Measurements from ENCODE around the gene TOMM20L. TPM values are rescaled to one million over a fixed set of nuclear protein-coding genes. Genes with fewer than 3 reads are reported as not detected.
"Not testable (repeated sequence)": the region's sequence is repeated elsewhere in the genome, so short reads cannot be mapped to it uniquely, and the experiment has no call there.

TOMM20L gene
- total RNA-seq, 1 donor = not detected

DNA sequence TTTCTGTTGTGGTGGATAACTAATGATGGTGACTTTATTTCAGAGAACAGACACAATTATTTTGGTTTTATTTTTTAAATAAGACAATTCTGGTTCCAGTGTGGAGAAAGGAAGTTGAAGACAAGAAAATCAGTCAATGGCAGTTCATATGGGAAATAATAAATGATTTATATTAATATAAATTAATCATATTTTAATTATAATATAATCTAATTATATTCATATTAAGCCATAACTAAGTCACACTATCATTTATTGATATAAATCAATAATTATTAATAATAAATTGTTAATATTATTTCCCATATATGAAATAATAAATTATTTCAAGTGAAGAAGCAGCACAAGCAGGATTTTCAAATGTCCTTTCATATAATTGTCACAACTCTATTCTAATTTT lies 2.8 kb downstream of the TOMM20L start:
- H3K4me3 ChIP-seq (ENCODE audit: low read depth, low read length) = no peak overlapping the region
- TF ChIP-seq, protein P1, sequence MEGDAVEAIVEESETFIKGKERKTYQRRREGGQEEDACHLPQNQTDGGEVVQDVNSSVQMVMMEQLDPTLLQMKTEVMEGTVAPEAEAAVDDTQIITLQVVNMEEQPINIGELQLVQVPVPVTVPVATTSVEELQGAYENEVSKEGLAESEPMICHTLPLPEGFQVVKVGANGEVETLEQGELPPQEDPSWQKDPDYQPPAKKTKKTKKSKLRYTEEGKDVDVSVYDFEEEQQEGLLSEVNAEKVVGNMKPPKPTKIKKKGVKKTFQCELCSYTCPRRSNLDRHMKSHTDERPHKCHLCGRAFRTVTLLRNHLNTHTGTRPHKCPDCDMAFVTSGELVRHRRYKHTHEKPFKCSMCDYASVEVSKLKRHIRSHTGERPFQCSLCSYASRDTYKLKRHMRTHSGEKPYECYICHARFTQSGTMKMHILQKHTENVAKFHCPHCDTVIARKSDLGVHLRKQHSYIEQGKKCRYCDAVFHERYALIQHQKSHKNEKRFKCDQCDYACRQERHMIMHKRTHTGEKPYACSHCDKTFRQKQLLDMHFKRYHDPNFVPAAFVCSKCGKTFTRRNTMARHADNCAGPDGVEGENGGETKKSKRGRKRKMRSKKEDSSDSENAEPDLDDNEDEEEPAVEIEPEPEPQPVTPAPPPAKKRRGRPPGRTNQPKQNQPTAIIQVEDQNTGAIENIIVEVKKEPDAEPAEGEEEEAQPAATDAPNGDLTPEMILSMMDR (IDR thresholded peaks at IDR 0.05; ENCODE audit: insufficient read depth, low read length) = no peak
- no peak for DNase-seq (ENCODE audit: low read depth)

DNA sequence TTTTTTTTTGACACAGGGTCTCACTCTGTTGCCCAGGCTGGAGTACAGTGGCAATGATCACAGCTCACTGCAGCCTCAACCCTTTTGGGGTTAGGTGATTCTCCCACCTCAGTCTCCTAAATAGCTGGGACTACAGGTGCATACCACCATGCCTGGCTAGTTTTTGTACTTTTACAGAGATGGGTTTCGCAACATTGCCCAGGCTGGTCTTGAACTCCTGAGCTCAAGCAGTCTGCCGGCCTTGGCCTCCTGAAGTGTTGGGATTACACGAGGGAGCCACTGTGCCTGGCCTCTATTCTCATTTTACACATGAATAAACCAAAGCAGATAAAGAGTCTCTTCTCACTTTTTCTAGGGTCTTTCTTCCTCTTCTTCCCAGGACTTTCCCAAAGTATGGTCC lies 3.2 kb downstream of the TOMM20L start:
- no peak overlapping the region for H3K4me3 ChIP-seq (ENCODE audit: low read depth, low read length)
- no peak for DNase-seq (ENCODE audit: low read depth)
- TF ChIP-seq, protein P1 (IDR thresholded peaks at IDR 0.05; ENCODE audit: insufficient read depth, low read length) = no peak

DNA sequence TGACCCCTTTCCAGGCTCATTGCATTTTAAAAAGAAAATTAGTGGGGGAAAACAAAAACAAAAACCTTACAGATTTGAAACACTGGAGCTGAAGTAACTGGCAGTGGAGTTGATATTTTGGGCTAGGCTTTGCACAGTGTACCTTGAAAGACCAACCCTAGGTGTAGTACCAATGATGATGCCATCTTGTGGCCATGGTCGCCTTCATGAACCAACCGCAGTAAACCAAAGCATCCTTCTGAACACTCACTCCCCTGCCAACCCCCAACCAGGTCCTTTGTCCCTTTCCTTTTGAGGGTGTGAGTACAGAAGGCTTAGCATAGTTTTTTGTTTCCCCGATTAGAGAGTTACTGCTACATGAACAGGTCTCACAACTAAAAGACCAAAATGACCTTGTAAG lies 5.9 kb downstream of the TOMM20L start:
- TF ChIP-seq, protein P1 (IDR thresholded peaks at IDR 0.05; ENCODE audit: insufficient read depth, low read length) = no peak
- DNase-seq (ENCODE audit: low read depth) = no peak
- H3K4me3 ChIP-seq (ENCODE audit: low read depth, low read length) = no peak overlapping the region

GRCh38 chr14:58408681-58409215 lies 13.0 kb downstream of the TOMM20L start:
- no peak overlapping the region for H3K4me3 ChIP-seq (ENCODE audit: low read depth, low read length)
- TF ChIP-seq, protein P1 (IDR thresholded peaks at IDR 0.05; ENCODE audit: insufficient read depth, low read length) = no peak
- no peak for DNase-seq (ENCODE audit: low read depth)

- peak; percentile 30 for DNase-seq (ENCODE audit: low read depth)
- TF ChIP-seq, protein P1 (IDR thresholded peaks at IDR 0.05; ENCODE audit: insufficient read depth, low read length) = peak; percentile 4
- no peak overlapping the region for H3K4me3 ChIP-seq (ENCODE audit: low read depth, low read length)
Measured at GRCh38 chr14:58414845-58415244, 19.1 kb downstream of the TOMM20L start.

DNA sequence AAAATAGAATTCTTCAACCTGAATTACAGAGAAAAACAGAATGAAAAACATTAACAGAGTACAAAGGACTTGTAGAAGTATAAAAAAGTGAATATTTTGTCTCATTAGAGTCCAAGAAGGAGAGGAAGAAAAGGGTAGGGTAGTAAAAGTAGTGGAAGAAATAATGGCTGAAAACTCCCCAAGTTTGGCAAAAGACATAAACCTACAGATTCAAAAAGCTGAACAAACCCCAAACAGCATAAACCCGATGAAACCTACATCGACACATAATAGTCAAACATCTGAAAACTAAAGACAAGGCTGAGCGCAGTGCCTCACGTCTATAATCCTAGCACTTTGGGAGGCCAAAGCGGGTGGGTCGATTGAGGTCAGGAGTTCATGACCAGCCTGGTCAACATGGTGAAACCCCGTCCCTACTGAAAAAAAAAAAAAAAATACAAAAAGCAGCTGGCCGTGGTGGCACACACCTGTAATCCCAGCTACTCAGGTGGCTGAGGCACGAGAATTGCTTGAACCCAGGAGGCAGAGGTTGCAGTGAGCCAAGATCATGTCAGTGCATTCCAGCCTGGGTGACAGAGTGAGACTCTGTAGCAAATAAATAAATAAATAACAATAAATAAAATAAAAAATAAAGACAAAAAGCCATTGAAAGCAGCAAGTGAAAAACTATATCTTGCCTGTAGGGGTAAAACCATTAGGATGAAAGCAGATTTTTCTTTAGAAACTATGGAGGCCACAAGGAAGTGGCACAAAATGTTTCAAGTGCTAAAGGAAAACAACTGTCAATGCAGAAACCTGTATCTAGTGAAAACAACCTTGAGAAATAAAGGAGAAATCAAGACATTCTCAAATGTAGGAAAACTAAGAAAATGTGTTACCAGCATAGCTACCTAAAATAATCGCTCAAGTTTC lies 20.2 kb downstream of the TOMM20L start:
- H3K4me3 ChIP-seq (ENCODE audit: low read depth, low read length) = no peak overlapping the region
- TF ChIP-seq, protein P1 (IDR thresholded peaks at IDR 0.05; ENCODE audit: insufficient read depth, low read length) = no peak
- no peak for DNase-seq (ENCODE audit: low read depth)

DNA sequence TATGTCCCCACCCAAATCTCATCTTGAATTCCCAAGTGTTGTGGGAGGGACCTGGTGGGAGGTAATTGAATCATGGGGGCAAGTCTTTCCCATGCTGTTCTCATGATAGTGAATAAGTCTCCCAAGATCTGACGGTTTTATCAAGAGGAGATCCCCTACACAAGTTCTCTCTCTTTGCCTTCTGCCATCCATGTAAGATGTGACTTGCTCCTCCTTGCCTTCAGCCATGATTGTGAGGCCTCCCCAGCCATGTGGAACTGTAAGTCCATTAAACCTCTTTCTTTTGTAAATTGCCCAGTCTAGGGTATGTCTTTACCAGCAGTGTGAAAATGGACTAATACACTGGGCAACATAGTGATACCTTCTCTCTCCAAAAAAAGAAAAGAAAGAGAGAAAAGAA lies 21.2 kb downstream of the TOMM20L start:
- not testable (repeated sequence) for H3K4me3 ChIP-seq (ENCODE audit: low read depth, low read length); DNase-seq (ENCODE audit: low read depth)

Data from fibroblast of the aortic adventitia (primary cell).